B cell (primary cell): ENCODE measurements around the gene PSMB2. TPM values are rescaled to one million over a fixed set of nuclear protein-coding genes. Genes with fewer than 3 reads are reported as not detected.

Source experiments
- ATAC-seq: fragments of 200-7000 bp; cut with Tn5 transposase; one replicate; pipeline ENCODE4 v1.10.0; 2021; ENCODE audit warnings: low read depth, mild to moderate bottlenecking, moderate number of reproducible peaks, moderate library complexity
- CTCF ChIA-PET: fragments of 350-600 bp; sonication (Branson Sonifier 250); formaldehyde crosslinking; loops from one replicate; lab custom pipeline; 2021; ENCODE audit warnings: antibody characterized with exemption, inconsistent platforms; lab: Charles Lee
- POLR2A ChIA-PET: fragments of 350-600 bp; sonication (Branson Sonifier 250); formaldehyde crosslinking; loops from one replicate; lab custom pipeline; 2021; ENCODE audit warnings: antibody characterized with exemption; lab: Charles Lee
- DNase-seq: peaks from one replicate; pipeline ENCODE4 v3.0.0; 2013
- H2AFZ ChIP-seq: 2 replicates; pipeline ENCODE4 v1.6.1; 2012; ENCODE audit warnings: mild to moderate bottlenecking, low read depth, low read length; ENCODE audit not compliant: insufficient read depth, poor library complexity, severe bottlenecking
- H3K27ac ChIP-seq, 2 donors: 1 replicate in 1 of 2; 2 replicates in 1 of 2; pipeline ENCODE4 v1.5.1; 2012 to 2013; ENCODE audit warnings: low read length in 2 of 2, mild to moderate bottlenecking in 2 of 2, moderate library complexity in 1 of 2
- H3K27me3 ChIP-seq, 4 experiments: fragments of 200-600 bp in 1 of 4; sonication (generic) in 1 of 4; replicated peaks in 1 of 4; 1 replicate in 2 of 4; 2 replicates in 2 of 4; pipeline versions ENCODE4 v1.6.1 to v1.7.0; 2013 to 2016; ENCODE audit warnings: low read length in 3 of 4, mild to moderate bottlenecking in 2 of 4, mixed read lengths in 1 of 4, moderate library complexity in 1 of 4; ENCODE audit not compliant: insufficient read depth in 4 of 4, control insufficient read depth in 3 of 4; ENCODE audit errors: control extremely low read depth in 1 of 4
- H3K36me3 ChIP-seq, 2 experiments: replicated peaks in 1 of 2; 1 replicate in 1 of 2; 2 replicates in 1 of 2; pipeline versions ENCODE4 v1.6.1 to v1.7.1; 2013; ENCODE audit warnings: low read length in 1 of 2; ENCODE audit not compliant: insufficient read depth in 2 of 2, control insufficient read depth in 1 of 2; ENCODE audit errors: control extremely low read depth in 1 of 2, extremely low read depth in 1 of 2
- H3K4me1 ChIP-seq, 2 donors: fragments of 200-600 bp in 1 of 2; sonication (generic) in 1 of 2; 1 replicate in 1 of 2; 2 replicates in 1 of 2; pipeline versions ENCODE4 v1.5.1 to v1.6.1; 2013 to 2017; ENCODE audit warnings: low read length in 2 of 2; ENCODE audit not compliant: control insufficient read depth in 2 of 2, insufficient read depth in 2 of 2
- H3K4me2 ChIP-seq: replicated peaks from 2 replicates; pipeline ENCODE3; 2012; ENCODE audit warnings: mild to moderate bottlenecking, low read depth, low read length; ENCODE audit not compliant: poor library complexity, severe bottlenecking
- H3K4me3 ChIP-seq, 5 experiments: fragments of 200-600 bp in 1 of 5; sonication (generic) in 1 of 5; 1 replicate in 3 of 5; 2 replicates in 2 of 5; pipeline versions ENCODE4 v1.5.1 to v1.7.0; 2011 to 2016; ENCODE audit warnings: low read length in 4 of 5, mild to moderate bottlenecking in 4 of 5, low read depth in 2 of 5, control low read depth in 1 of 5, moderate library complexity in 1 of 5; ENCODE audit not compliant: insufficient read depth in 1 of 5; ENCODE audit errors: control extremely low read depth in 1 of 5, extremely low read depth in 1 of 5
- H3K79me2 ChIP-seq: fragments of 200-600 bp; sonication (generic); one replicate; pipeline ENCODE4 v1.6.0; 2016; ENCODE audit warnings: low read length; ENCODE audit not compliant: control insufficient read depth, insufficient read depth
- H3K9ac ChIP-seq: fragments of 200-600 bp; sonication (generic); 2 replicates; pipeline ENCODE4 v1.6.1; 2017; ENCODE audit warnings: mild to moderate bottlenecking, low read length, moderate library complexity
- H3K9me3 ChIP-seq, 3 donors: one replicate each; pipeline versions ENCODE4 v1.6.1 to v1.7.1; 2013; ENCODE audit warnings: low read length in 2 of 3; ENCODE audit not compliant: control insufficient read depth in 2 of 3, insufficient read depth in 1 of 3; ENCODE audit errors: control extremely low read depth in 1 of 3
- H4K20me1 ChIP-seq: 2 replicates; pipeline ENCODE4 v1.6.0; 2012; ENCODE audit warnings: mild to moderate bottlenecking, low read length; ENCODE audit not compliant: insufficient read depth, control insufficient read depth, poor library complexity, severe bottlenecking
- H3K27ac Mint-ChIP-seq: one replicate; pipeline ENCODE4 v1.8.0; 2021; ENCODE audit warnings: mixed read lengths
- H3K27me3 Mint-ChIP-seq: one replicate; pipeline ENCODE4 v1.8.0; 2021; ENCODE audit warnings: mixed read lengths
- H3K4me1 Mint-ChIP-seq: one replicate; pipeline ENCODE4 v1.8.0; 2021; ENCODE audit warnings: mixed read lengths
- H3K4me3 Mint-ChIP-seq: one replicate; pipeline ENCODE4 v1.8.0; 2021; ENCODE audit warnings: mixed read lengths
- H3K9me3 Mint-ChIP-seq: one replicate; pipeline ENCODE4 v1.8.0; 2022; ENCODE audit warnings: mixed read lengths; ENCODE audit not compliant: insufficient read depth
- CTCF ChIP-seq: fragments of 200-600 bp; IDR thresholded peaks from one replicate; pipeline ENCODE4 v1.8.0; 2022; ENCODE audit warnings: antibody characterized with exemption, mild to moderate bottlenecking
- EZH2 ChIP-seq: IDR thresholded peaks from 2 replicates; pipeline ENCODE4 v1.6.1; 2012; ENCODE audit warnings: borderline replicate concordance, low read depth, mild to moderate bottlenecking, moderate library complexity, low read length; ENCODE audit not compliant: insufficient read depth, poor library complexity, severe bottlenecking
- WGBS: methylation state at CpG from one replicate; pipeline ENCODE4 v1.1.5; 2013; ENCODE audit warnings: missing lambda C conversion rate; ENCODE audit not compliant: insufficient coverage; 5-methylcytosine and 5-hydroxymethylcytosine counted together
- intact Hi-C: fragments of 100-400 bp; cut with micrococcal nuclease; formaldehyde crosslinking; loops from one replicate; pipeline ENCODE4 v1.10.0; 2022
- polyA plus RNA-seq: library from polyadenylated mRNA; depleted of rRNA; stranded (reverse); fragments of >200 nt; gene quantifications from 2 replicates; pipeline ENCODE4 v1.2.3, GENCODE V29; 2012
- total RNA-seq, 2 donors: library from RNA; stranded (reverse); fragments of 120-200 nt in 1 of 2; gene quantifications; 1 replicate in 1 of 2; 2 replicates in 1 of 2; pipeline versions ENCODE4 v1.2.3 to v1.2.4, GENCODE V29; 2013 to 2022

PSMB2 gene
- total and polyA plus RNA-seq, 2 donors (not counting 1 experiment from before 2014, with no cell fraction given) = 20.5 to 26.2 TPM

- Mint-ChIP-seq H3K4me3 (peak overlapping the region; percentile 100), H3K9me3 (no peaks in the 10 kb centered on the region), H3K27me3 (peaks cover 28% of the 10 kb centered on the region), H3K27ac (peak overlapping the region; percentile 20), H3K4me1 (peaks cover 36% of the 10 kb centered on the region)
- no peak for ATAC-seq
- H3K36me3 ChIP-seq = peaks cover 0 to 2% of the 10 kb centered on the region in 2 experiments
- peak overlapping the region; percentile 91 for H2AFZ ChIP-seq
- DNase-seq = no peak
- intact Hi-C loops = loop anchor here (5.0 kb wide), 3 partner anchors 65 to 755 kb away; partner anchors contain the start of genes C1orf216 and LSM10
- peak overlapping the region; percentile 73 for H3K4me2 ChIP-seq
- TF ChIP-seq CTCF (no peak), EZH2 (no peak)
- peak overlapping the region; percentile 93 for H3K9ac ChIP-seq
- peaks cover 0 to 21% (median 5%) of the 10 kb centered on the region in 4 experiments for H3K27me3 ChIP-seq
- peaks cover 14% of the 10 kb centered on the region in 2 donors for H3K4me1 ChIP-seq
- H3K9me3 ChIP-seq = no peaks in the 10 kb centered on the region
- H3K27ac ChIP-seq = no peak overlapping the region
- 31% methylated on average over 11 of the region's 14 CpGs for WGBS
- POLR2A ChIA-PET = interaction anchor here (0.9 to 1.3 kb wide), 2 partner anchors 49 to 65 kb away, joined by 12 to 13 read pairs; no protein-coding TSS in a partner anchor
- peak overlapping the region; percentile 84 to 97 (median 92) for H3K4me3 ChIP-seq
- no peaks in the 10 kb centered on the region for H4K20me1 ChIP-seq
- CTCF ChIA-PET = interaction anchor here (1.0 kb wide), 1 partner anchor 73 kb away, joined by 4 read pairs; no protein-coding TSS in a partner anchor
- peaks cover 26% of the 10 kb centered on the region for H3K79me2 ChIP-seq
These were observed 1.2 kb upstream of the PSMB2 start for GRCh38 chr1:35642471-35642955.
